HL-60 (cell line): ENCODE results near the gene BSCL2.

Experiments used
- POLR2AphosphoS5 ChIP-seq: IDR thresholded peaks from 2 replicates; pipeline ENCODE4 v1.6.1; 2012; ENCODE audit warnings: low read depth
- TF ChIP-seq, protein P1 (sequence below): IDR thresholded peaks from one replicate; pipeline ENCODE4 v1.5.1; 2011; ENCODE audit warnings: low read length, control low read depth, inconsistent platforms; ENCODE audit not compliant: insufficient read depth
- TF ChIP-seq, protein P2 (sequence below): IDR thresholded peaks from 2 replicates; pipeline ENCODE4 v1.6.1; 2012; ENCODE audit warnings: low read depth; ENCODE audit not compliant: insufficient replicate concordance

DNA sequence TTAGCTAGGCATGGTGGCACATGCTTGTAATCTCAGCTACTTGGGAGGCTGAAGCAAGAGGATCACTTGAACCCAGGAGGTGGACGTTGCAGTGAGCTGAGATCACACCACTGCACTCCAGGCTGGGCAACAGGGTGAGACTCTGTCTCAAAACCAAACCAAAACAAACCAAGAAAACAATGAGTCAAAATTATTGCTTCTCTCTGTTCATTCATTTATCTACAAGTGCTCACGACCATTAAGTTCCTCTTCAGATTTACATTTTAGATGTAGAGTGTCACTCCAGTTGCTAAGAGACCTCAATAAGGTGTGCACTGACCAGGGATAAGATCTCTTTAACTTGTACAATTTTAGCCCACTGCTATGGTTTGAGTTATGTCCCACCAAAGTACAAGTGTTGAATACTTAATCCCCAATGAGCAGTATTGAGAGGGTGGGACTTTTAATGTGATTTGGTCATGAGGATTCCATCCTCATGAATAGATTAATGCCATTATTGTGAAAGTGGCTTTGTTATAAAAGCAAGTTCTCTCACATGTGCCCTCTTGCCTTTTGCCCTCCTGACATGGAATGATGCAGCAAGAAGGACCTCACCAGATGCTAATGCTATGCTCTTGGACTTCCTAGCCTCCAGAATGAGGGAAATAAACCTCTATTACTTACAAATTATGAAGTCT, 12.2 kb upstream of the BSCL2 start:
- TF ChIP-seq, protein P1, sequence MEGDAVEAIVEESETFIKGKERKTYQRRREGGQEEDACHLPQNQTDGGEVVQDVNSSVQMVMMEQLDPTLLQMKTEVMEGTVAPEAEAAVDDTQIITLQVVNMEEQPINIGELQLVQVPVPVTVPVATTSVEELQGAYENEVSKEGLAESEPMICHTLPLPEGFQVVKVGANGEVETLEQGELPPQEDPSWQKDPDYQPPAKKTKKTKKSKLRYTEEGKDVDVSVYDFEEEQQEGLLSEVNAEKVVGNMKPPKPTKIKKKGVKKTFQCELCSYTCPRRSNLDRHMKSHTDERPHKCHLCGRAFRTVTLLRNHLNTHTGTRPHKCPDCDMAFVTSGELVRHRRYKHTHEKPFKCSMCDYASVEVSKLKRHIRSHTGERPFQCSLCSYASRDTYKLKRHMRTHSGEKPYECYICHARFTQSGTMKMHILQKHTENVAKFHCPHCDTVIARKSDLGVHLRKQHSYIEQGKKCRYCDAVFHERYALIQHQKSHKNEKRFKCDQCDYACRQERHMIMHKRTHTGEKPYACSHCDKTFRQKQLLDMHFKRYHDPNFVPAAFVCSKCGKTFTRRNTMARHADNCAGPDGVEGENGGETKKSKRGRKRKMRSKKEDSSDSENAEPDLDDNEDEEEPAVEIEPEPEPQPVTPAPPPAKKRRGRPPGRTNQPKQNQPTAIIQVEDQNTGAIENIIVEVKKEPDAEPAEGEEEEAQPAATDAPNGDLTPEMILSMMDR: no peak
- TF ChIP-seq POLR2AphosphoS5: no peak
- TF ChIP-seq, protein P2, sequence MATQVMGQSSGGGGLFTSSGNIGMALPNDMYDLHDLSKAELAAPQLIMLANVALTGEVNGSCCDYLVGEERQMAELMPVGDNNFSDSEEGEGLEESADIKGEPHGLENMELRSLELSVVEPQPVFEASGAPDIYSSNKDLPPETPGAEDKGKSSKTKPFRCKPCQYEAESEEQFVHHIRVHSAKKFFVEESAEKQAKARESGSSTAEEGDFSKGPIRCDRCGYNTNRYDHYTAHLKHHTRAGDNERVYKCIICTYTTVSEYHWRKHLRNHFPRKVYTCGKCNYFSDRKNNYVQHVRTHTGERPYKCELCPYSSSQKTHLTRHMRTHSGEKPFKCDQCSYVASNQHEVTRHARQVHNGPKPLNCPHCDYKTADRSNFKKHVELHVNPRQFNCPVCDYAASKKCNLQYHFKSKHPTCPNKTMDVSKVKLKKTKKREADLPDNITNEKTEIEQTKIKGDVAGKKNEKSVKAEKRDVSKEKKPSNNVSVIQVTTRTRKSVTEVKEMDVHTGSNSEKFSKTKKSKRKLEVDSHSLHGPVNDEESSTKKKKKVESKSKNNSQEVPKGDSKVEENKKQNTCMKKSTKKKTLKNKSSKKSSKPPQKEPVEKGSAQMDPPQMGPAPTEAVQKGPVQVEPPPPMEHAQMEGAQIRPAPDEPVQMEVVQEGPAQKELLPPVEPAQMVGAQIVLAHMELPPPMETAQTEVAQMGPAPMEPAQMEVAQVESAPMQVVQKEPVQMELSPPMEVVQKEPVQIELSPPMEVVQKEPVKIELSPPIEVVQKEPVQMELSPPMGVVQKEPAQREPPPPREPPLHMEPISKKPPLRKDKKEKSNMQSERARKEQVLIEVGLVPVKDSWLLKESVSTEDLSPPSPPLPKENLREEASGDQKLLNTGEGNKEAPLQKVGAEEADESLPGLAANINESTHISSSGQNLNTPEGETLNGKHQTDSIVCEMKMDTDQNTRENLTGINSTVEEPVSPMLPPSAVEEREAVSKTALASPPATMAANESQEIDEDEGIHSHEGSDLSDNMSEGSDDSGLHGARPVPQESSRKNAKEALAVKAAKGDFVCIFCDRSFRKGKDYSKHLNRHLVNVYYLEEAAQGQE: no peak
